A549 (cell line): ENCODE measurements around the gene RRBP1.

Source experiments
- CHD2 ChIP-seq: fragments of 150-350 bp; IDR thresholded peaks from 2 replicates; pipeline ENCODE4 v1.6.1; 2014; ENCODE audit warnings: low read length; ENCODE audit not compliant: partially characterized antibody
- EHF ChIP-seq: fragments of 250-450 bp; sonication (Bioruptor Pico); IDR thresholded peaks from 2 replicates; pipeline ENCODE4 v1.5.0; 2020; ENCODE audit warnings: mild to moderate bottlenecking
- EP300 ChIP-seq, 2 experiments: fragments of >200 bp; sonication (Bioruptor Twin); formaldehyde crosslinking; IDR thresholded peaks; 2 replicates in 1 of 2; 3 replicates in 1 of 2; pipeline ENCODE4 v1.6.1; 2016 to 2017
- POLR2A ChIP-seq: IDR thresholded peaks from 2 replicates; pipeline ENCODE4 v1.6.1; 2012; ENCODE audit warnings: mild to moderate bottlenecking, low read length
- RAD21 ChIP-seq, 2 experiments: fragments of >200 bp in 1 of 2; sonication (Bioruptor Twin) in 1 of 2; formaldehyde crosslinking in 1 of 2; IDR thresholded peaks in 1 of 2; conservative IDR thresholded peaks in 1 of 2; 2 replicates in 1 of 2; 3 replicates in 1 of 2; pipeline ENCODE4 v1.6.1; 2012 to 2018; ENCODE audit warnings: inconsistent platforms in 1 of 2
- REST ChIP-seq: fragments of 200-600 bp; sonication (generic); IDR thresholded peaks from 2 replicates; pipeline ENCODE4 v1.6.1; 2016; ENCODE audit warnings: antibody characterized with exemption, mild to moderate bottlenecking, moderate library complexity
- TF ChIP-seq, protein P1 (sequence below): fragments of >200 bp; sonication (Bioruptor Twin); formaldehyde crosslinking; IDR thresholded peaks from 3 replicates; pipeline ENCODE4 v1.5.1; 2016
- TF ChIP-seq, protein P2 (sequence below): fragments of 250-450 bp; sonication (Bioruptor Pico); IDR thresholded peaks from 2 replicates; pipeline ENCODE4 v1.5.0; 2021; ENCODE audit warnings: mild to moderate bottlenecking, moderate library complexity, borderline replicate concordance

GRCh38 chr20:17628101-17628841 is 53.8 kb downstream of the RRBP1 start:
- TF ChIP-seq, protein P1, sequence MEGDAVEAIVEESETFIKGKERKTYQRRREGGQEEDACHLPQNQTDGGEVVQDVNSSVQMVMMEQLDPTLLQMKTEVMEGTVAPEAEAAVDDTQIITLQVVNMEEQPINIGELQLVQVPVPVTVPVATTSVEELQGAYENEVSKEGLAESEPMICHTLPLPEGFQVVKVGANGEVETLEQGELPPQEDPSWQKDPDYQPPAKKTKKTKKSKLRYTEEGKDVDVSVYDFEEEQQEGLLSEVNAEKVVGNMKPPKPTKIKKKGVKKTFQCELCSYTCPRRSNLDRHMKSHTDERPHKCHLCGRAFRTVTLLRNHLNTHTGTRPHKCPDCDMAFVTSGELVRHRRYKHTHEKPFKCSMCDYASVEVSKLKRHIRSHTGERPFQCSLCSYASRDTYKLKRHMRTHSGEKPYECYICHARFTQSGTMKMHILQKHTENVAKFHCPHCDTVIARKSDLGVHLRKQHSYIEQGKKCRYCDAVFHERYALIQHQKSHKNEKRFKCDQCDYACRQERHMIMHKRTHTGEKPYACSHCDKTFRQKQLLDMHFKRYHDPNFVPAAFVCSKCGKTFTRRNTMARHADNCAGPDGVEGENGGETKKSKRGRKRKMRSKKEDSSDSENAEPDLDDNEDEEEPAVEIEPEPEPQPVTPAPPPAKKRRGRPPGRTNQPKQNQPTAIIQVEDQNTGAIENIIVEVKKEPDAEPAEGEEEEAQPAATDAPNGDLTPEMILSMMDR, result no peak
- TF ChIP-seq POLR2A (no peak), EP300 (IDR thresholded peaks at IDR 0.05) (no peak), CHD2 (no peak), RAD21 (conservative IDR thresholded peaks at IDR 0.05 in 1 of 2, IDR thresholded peaks at IDR 0.05 in 1 of 2) (no peak), REST (no peak), EHF (CRISPR knock-in tag) (no peak)
- TF ChIP-seq, protein P2, sequence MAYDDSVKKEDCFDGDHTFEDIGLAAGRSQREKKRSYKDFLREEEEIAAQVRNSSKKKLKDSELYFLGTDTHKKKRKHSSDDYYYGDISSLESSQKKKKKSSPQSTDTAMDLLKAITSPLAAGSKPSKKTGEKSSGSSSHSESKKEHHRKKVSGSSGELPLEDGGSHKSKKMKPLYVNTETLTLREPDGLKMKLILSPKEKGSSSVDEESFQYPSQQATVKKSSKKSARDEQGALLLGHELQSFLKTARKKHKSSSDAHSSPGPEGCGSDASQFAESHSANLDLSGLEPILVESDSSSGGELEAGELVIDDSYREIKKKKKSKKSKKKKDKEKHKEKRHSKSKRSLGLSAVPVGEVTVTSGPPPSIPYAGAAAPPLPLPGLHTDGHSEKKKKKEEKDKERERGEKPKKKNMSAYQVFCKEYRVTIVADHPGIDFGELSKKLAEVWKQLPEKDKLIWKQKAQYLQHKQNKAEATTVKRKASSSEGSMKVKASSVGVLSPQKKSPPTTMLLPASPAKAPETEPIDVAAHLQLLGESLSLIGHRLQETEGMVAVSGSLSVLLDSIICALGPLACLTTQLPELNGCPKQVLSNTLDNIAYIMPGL (CRISPR knock-in tag), result no peak
